Retinal pigment epithelial cell (primary cell): ENCODE results near the gene CDKN3.

Experiments
- DNase-seq: peaks from one replicate; pipeline ENCODE4 v3.0.0-alpha.2; 2010; ENCODE audit warnings: low read depth
- H3K4me3 ChIP-seq: 2 replicates; pipeline ENCODE4 v1.5.1; 2011; ENCODE audit warnings: mild to moderate bottlenecking, low read length, control low read depth, moderate library complexity
- TF ChIP-seq, protein P1 (sequence below): conservative IDR thresholded peaks from 2 replicates; pipeline ENCODE4 v1.5.1; 2011; ENCODE audit warnings: low read depth, low read length, control low read depth, inconsistent platforms

CDKN3 gene, protein sequence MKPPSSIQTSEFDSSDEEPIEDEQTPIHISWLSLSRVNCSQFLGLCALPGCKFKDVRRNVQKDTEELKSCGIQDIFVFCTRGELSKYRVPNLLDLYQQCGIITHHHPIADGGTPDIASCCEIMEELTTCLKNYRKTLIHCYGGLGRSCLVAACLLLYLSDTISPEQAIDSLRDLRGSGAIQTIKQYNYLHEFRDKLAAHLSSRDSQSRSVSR

DNA sequence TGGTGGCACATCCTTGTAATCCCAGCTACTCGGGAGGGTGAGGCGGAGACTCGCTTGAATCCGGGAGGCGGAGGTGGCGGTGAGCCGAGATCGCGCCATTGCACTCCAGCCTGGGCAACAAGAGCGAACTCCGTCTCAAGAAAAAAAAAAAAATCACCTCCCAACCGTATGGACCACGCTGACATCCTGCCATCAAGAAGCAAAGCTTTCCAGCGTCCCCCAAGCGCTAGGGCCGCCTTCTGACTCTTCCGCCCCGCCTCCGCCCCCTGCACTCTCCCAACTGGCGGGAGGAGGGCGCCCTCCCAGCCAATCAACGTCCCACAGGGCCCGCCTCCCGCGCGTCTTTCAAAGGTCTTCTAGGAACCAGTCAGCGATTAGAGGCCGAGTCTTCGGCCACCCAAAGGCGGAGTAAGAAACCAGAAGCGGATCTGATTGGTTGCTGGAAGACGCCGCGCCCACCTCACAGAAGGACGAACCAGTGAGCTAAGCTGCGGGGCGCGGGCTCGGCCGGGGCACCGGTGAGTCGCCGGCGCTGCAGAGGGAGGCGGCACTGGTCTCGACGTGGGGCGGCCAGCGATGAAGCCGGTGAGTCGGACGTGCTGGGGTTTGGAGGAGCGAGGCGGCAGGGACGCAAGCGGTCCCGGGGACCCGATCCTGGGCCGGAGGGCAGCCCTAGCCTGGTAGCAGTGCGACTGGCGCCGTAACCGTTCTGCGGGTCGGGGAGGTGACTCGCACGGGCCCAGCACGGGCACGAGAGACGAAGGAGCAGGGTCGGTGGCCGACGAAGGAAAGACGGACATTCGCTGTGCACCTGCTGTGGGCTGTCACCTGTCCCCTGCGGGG, at the start of gene CDKN3:
Gene CDKN3, plus strand, starts transcription at position 515 of the 843 bp plus-strand sequence. Its CDS starts 62 bp downstream, at position 577.
- peak; percentile 98 for DNase-seq
- TF ChIP-seq, protein P1, sequence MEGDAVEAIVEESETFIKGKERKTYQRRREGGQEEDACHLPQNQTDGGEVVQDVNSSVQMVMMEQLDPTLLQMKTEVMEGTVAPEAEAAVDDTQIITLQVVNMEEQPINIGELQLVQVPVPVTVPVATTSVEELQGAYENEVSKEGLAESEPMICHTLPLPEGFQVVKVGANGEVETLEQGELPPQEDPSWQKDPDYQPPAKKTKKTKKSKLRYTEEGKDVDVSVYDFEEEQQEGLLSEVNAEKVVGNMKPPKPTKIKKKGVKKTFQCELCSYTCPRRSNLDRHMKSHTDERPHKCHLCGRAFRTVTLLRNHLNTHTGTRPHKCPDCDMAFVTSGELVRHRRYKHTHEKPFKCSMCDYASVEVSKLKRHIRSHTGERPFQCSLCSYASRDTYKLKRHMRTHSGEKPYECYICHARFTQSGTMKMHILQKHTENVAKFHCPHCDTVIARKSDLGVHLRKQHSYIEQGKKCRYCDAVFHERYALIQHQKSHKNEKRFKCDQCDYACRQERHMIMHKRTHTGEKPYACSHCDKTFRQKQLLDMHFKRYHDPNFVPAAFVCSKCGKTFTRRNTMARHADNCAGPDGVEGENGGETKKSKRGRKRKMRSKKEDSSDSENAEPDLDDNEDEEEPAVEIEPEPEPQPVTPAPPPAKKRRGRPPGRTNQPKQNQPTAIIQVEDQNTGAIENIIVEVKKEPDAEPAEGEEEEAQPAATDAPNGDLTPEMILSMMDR: peak; percentile 26
- H3K4me3 ChIP-seq: peak within 1 kb of the TSS; percentile 89

GRCh38 chr14:54347044-54347443, 49.8 kb upstream of the CDKN3 start:
- TF ChIP-seq, protein P1: no peak
- no peak overlapping the region for H3K4me3 ChIP-seq
- no peak for DNase-seq

GRCh38 chr14:54348001-54348611, 48.7 kb upstream of the CDKN3 start:
- TF ChIP-seq, protein P1: peak; percentile 60
- H3K4me3 ChIP-seq: no peak overlapping the region
- no peak for DNase-seq

DNA sequence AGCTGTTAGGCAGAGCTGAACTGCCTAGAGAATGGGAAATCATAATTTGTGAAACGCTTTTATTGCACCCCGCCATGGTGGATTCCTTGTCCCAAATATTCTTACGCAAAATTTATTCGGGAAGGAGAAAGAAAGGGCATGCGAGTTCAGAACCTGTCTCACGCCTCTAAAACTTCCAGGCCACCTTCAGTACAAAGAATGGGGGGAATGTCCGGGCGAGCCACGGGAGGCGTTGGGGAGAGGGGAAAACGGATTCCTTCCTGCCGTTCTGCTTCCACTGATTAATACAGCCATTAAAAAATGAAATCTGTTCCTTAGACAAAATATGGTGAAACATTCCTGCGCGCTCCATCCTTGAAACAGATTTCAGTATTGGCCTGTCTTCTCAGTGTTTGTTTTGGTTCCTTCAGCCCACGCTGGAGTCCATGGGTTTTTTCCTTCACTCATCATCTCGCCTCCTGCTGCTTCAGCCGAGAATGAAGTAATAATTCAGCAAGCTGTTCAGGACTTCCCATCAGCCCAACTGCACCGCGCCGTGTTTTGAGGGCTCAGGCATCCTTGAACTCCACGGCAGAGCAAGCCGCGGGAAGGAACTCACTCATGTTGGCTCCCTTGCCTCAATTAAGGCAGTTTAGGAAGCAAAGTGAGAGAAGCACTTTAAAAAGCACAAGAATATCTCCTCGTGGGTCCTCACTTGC, 47.7 kb upstream of the CDKN3 start:
- no peak overlapping the region for H3K4me3 ChIP-seq
- TF ChIP-seq, protein P1: no peak
- no peak for DNase-seq

DNA sequence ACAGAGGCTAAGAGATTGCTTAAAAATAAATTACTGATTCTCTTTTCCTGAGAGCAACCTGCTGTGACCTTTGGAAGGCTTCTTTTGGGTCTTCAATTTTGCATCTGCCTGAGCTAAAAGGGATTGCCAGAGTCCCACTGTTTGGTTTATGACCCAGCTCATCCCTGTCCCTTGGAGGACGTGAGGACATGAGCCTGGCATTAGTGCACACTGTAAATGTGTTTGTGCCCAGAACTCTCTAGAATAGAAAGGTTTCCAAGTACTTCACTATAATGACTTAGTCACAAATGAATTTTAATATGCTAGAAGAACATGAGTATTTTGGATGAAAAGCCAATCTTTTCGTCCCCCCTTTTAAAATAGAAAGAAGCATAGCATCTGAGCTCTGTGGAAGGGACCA, 47.1 kb upstream of the CDKN3 start:
- TF ChIP-seq, protein P1: no peak
- DNase-seq: no peak
- no peak overlapping the region for H3K4me3 ChIP-seq

GRCh38 chr14:54350203-54350602, 46.6 kb upstream of the CDKN3 start:
- TF ChIP-seq, protein P1: no peak
- H3K4me3 ChIP-seq: no peak overlapping the region
- no peak for DNase-seq
